GM23248 (cell line): ENCODE data around the gene ZNHIT6.

Source experiments
- EZH2 ChIP-seq: fragments of 200-600 bp; sonication (generic); IDR thresholded peaks from 2 replicates; pipeline ENCODE4 v1.6.1; 2018; ENCODE audit warnings: antibody characterized with exemption, mild to moderate bottlenecking; ENCODE audit not compliant: insufficient read depth, poor library complexity, severe bottlenecking
- EZH2phosphoT487 ChIP-seq: fragments of 200-600 bp; sonication (generic); IDR thresholded peaks from 2 replicates; pipeline ENCODE4 v1.6.1; 2018; ENCODE audit warnings: antibody characterized with exemption, moderate library complexity, mild to moderate bottlenecking, low read depth; ENCODE audit not compliant: insufficient read depth

DNA sequence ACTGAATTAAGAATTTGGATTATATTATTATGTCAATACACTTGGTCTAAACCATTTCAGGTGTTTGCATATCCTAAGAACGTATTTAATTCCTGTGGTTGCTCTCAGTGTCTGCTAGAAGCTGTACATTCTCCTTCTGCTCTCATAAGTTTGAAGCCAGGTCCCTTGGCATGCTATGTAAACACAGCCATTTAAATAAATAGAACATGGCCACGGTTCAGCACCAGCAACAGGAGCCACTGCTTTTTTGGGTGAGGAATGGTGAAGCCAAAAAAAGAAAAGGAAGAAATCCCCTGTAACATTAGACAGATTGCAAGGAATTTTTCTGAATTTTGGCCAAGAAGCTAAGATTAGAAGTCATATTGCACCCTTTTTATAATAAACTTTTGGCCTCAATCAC is 108.6 kb downstream of the ZNHIT6 start:
- TF ChIP-seq EZH2 = no peak
- TF ChIP-seq EZH2phosphoT487 = no peak
